Sigmoid colon (tissue), 4 donors: ENCODE measurements around the gene PAX5.

ENCODE experiments used
- CTCF ChIP-seq, 4 experiments: fragments of 450-650 bp in 3 of 4; fragments of 200-600 bp in 1 of 4; IDR thresholded peaks; one replicate each; pipeline ENCODE4 v1.5.1; 2016 to 2019; ENCODE audit warnings: antibody characterized with exemption in 4 of 4, mild to moderate bottlenecking in 3 of 4, moderate library complexity in 2 of 4
- POLR2A ChIP-seq, 2 donors: fragments of 450-650 bp; IDR thresholded peaks; one replicate each; pipeline ENCODE4 v1.6.1; 2016; ENCODE audit warnings: antibody characterized with exemption in 2 of 2, mild to moderate bottlenecking in 2 of 2, moderate library complexity in 2 of 2
- POLR2AphosphoS5 ChIP-seq, 4 donors: sonication (generic); formaldehyde crosslinking; IDR thresholded peaks; one replicate each; pipeline ENCODE4 v1.6.1; 2017; ENCODE audit warnings: antibody characterized with exemption in 4 of 4

DNA sequence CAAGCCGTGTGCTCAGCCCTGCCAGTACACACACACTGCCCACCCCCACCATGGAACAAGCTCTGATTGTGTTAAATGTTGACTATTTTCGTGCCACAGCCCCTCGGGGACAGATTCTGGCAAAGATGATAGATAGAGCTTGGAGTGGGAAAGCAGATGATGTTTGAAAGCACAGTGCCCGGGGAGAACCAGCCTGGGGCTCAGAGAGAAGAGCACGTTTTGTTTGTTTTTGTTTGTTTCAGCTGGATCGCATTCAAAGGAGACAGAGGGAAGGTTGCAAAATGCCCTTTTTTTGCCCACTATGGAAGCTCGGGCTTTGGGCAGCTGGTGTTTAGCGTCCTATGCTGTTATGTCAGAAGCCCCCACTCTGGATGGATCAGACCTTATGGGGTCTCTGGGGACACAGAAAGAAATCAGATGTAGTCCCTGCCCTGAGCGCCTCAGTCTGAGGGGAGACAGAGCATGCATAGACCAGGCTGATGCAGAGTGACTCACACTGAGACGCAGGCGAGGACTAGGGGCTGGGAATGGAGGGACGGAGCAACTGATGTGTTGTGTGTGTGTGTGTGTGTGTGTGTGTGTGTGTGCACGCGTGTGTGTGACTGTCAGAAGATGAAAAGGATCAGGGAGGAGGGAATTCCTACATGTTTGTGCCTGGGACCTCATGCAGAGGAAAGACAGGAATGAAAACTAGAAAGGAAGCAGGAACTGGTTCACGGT is 231.7 kb downstream of the PAX5 start:
- TF ChIP-seq CTCF (IDR thresholded peaks at IDR 0.05) (no peak), POLR2A (IDR thresholded peaks at IDR 0.05) (no peak), POLR2AphosphoS5 (IDR thresholded peaks at IDR 0.05) (no peak)
